ENCODE measurements around the gene FLOT1.
"Not testable (repeated sequence)": the region's sequence is repeated elsewhere in the genome, so short reads cannot be mapped to it uniquely, and the experiment has no call there.

The FLOT1 gene

DNA sequence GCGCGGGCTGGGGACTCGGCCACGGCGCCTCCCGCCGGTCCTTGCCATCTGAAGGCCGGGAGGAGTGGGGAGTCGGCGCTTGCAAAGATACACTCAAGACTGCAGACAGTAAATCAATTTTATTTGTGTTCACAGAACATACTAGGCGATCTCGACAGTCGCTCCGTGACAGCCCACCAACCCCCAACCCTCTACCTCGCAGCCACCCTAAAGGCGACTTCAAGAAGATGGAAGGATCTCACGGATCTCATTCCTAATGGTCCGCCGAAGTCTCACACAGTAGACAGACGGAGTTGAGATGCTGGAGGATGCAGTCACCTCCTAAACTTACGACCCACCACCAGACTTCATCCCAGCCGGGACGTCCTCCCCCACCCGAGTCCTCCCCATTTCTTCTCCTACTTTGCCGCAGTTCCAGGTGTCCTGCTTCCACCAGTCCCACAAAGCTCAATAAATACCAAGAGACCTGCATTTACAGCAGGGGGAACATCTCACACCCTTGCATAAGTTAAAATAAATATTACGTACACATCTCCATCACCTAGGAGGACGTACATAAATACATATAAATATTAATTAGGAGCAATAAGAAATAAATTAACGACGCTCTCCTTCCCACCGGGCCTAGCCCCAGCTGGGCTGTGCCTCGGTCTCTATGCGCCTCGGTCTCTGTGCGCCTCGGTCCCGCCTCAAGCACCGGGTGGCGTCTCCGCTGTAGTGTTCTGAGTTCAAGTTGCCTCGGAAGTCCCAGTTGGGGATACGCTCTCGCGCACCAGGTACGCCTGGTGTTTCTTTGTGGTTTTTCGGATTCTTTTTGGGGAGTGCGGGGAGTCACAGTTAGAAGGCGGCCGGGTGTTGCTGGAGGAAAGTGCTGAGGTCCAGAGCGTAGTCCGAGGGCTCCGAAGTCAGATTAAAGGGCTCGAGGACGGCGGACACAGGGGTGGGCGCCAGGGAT, 889 bp upstream of the FLOT1 start:
- DNase-seq: no peak

DNA sequence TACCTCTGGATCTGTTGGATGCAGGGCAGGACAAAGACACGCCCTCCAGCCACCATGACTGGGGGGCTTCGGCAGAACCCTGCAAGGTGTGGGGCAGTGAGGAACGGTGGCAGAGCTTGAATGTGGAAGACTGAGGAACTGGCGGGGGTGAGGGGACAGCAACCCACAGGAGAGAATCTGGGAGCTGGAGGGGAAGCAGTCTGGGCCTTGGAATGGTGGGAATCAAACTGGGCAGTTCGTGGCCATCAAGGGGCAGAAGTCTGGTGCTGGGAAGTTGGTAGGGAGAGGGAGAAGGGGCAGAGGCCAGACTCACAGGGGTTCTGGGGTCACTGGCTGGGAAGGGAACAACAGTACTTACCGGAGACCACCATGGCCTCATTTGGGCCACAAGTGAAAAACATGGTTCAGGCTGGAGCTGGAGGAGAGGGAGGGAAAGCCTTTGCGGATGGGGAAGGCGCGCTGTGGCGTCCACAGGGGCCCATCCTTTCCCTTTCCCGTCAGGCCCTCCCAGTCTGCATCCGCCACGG, 635 bp downstream of the FLOT1 start:
- no peak for DNase-seq

DNA sequence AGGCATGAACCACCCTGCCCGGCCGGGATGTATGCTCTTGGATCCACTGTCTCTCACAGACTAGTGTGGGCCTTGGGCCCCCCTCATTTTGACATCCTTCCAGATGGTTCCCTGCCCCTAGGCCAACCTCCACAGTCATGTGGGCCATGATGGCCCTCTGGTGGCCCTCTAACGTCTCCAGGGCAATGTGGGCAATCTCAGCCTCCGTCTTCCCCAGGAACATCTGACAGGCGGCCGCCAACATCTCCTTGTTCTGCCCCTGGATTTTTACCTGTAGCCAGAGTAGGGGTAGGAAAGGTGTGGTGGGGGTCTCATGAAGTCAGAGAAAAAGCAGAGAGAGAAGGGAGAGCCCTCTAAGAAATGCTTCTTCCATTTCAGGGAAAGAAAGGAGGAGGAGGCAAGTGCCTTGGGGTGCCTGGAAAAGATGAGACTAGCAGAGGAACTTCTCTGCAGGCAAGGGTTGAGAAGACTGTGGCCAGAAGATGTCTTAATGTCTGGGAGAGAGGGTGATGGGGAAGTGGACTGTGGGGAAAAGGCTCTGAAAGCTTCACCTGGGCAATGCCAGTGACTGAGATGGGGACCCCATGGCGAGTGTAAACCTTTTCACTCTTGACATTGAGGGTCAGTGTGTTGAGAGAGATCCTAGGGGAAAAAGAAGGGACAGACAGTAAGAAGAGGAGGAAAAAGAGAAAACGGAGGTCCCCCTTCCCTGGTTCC, 1.3 kb downstream of the FLOT1 start:
- no peak for DNase-seq

DNA sequence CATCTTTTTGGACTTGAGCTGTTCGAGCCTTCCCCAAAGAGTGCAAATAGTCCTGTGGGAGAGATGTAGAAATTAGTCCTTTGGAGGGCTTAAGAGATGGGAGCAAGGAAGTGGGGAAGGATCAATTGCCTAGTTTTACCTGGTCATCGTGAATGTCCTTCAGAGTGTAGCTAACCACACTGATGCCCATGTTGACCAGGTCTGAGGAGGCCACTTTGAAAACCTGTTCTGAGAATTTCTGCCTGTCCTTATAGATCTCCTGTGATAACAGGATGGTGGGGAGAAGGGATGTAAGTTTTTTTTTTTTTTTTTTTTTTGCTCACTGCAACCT, 2.0 kb downstream of the FLOT1 start:
- DNase-seq: no peak

DNA sequence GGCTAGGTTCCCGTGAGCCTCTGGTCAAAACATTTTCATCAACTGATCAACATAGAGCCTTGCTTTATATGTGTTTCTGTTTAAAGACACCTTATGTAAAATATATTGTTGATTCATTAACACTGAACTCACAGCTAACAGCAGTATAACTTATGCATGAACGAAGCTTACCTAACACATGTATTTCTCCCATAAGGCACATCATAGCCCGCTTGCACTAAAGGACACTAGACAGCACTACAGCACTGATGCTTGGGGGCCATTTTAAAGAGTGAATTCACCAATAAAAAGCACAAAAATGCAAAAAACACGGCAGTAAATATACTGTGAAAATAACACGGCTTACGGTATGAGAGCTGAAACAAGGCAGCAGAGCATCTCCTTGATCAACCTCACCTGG, 4.0 kb downstream of the FLOT1 start:
- no peak for DNase-seq

DNA sequence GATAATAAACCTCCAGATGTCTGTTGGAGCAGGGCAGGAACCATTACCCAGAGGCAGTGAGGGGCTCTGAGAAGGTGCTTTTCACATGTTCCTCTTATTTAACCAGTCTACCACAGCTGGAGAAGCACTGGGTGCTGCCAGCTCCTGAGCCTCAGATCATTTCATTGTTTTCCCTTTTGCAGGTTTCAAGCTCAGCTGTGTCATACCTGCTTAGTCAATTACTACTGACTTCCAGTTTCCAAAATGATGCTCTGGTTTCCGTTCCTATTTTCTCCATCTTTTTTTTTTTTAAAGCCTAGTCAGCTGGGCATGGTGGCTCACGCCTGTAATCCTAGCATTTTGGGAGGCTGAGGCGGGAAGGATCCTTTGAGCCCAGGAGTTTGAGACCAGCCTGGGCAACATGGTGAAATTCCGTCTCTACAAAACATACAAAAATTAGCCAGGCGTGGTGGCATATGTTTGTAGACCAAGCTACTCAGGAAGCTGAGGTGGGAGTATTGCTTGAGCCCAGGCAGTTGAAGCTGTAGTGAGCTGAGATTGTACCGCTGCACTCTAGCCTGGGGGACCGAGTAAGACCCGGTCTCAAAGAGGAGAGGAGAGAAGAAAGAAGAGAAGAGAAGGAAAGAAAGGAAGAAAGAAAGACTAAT, 6.7 kb downstream of the FLOT1 start:
- DNase-seq: no peak

DNA sequence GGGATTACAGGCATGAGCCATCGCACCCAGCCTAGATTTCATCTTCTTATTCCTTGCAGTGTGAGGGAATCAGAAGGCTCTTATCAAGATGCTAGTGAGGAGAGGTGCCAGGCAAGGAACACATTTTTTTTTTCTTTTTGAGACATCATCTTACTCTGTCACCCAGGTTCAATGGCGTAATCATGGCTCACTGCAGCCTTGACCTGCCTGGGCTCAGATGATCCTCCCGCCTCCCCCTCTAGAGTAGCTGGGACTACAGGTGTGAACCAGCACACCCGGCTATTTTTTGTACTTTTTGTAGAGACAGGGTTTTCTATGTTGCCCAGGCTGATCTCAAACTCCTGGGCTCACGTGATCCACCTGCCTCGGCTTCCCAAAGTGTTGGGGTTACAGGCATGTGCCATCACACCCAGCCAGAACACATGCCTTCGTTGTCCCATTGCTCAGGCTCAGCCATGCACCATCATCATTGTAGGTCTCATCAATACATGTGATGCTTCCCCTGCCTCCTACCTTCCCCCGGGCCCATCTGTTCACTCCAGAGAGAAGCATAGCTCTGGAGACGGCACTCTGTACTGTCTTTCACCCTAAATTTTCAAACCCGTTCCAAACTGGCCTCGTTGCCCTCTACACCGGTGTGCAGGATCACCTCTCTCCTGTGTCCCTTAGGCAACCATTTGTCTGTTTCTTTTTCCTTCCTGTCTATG, 10.1 kb downstream of the FLOT1 start:
- no peak for DNase-seq

DNA sequence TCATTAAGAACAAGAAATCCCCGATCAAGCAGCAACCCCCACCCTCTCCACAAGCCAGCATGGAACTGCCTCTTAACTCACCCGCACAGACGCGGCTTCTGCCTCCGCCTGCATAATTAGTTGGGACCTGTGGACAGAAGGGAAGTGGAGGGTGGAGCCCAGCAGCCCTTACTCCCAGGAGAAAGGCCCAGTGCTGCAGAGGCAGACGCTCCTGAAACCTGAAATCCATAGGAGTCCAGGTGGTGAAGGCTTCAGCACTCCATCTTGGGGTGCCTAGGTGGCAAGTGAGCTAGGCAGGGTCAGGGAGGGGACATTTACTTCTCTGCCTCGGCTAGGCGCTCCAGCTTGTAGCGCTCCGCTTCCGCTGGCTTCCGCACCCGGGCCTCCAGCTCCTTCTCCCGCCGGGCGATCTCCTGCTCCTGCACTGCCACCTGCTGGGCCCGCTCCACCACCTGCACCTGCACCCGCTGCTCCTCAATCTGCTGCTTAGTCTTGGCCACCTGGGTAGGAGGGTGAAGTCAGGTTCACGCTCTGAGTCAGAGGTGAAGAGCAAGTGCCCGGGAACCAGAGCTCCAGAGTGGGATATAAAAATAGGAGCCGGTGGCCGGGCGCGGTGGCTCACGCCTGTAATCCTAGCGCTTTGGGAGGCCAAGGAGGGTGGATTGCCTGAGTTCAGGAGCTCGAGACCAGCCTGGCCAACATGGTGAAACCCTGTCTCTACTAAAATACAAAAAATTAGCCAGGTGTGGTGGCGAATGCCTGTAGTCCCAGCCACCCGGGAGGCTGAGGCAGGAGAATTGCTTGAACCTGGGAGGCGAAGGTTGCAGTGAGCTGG, 11.7 kb downstream of the FLOT1 start:
- DNase-seq: peak; percentile 32

DNA sequence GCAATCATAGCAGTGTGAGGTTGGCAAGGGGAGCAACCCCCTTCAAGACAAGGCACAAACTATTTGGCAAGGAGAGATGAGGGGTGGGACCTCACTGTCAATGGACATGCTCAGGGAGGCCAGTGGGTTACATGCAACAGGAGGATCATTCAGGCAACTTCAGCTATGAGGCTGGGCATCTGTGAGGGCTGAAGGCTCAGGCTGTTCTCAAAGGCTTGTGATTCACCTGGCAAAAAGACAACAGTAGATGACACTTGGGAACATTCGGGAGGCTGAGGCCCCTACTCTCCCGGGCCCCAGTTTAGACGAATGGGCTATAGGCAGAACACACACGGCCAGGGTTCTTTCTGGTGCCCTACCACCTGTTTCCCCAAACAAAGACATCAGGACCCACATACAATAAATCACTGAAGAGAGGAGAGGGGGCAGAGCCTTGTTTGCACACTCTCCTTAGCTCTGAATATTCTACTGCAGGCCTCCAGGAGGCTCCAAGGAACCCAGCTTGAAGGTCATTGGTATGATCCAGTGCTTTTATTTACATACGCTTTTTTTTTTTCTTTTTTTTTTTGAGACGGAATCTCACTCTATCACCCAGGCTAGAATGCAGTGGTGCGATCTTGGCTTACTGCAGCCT, 14.4 kb downstream of the FLOT1 start:
- DNase-seq: no peak

DNA sequence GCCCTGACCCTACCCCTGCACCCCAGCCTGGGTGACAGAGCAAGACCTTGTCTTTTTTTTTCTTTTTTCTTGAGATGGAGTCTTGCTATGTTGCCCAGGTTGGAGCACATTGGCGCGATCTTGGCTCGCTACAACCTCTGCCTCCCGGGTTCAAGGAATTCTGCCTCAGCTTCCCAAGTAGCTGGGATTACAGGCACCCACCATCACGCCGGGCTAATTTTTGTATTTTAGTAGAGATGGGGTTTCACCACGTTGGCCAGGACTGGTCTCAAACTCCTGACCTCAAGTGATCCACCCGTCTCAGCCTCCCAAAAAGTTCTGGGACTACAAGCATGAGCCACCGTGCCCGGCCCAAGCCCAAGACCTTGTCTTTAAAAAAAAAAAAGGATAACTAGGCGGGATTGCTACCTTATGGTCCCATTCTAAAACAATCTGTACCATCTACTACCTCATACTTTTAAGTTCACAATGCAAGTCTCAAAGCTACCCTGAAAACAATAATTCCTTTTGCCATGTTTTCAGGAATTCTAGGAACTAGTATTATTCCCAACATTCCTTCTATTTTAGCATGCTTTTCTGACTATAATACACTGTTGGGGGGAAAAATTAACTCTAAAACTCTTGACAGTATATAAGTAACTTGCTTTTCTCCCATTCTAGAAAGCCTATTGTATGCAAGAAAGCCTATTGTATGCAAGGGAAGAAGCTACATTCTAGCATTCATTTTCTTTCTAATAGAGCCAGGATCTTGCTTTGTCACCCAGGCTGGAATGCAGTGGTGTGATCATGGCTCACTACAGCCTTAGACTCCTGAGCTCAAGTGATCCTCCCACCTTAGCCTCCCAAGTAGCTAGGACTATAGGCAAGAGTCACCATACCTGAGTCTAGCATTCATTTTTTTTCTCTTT, 15.7 kb downstream of the FLOT1 start:
- DNase-seq: no peak

DNA sequence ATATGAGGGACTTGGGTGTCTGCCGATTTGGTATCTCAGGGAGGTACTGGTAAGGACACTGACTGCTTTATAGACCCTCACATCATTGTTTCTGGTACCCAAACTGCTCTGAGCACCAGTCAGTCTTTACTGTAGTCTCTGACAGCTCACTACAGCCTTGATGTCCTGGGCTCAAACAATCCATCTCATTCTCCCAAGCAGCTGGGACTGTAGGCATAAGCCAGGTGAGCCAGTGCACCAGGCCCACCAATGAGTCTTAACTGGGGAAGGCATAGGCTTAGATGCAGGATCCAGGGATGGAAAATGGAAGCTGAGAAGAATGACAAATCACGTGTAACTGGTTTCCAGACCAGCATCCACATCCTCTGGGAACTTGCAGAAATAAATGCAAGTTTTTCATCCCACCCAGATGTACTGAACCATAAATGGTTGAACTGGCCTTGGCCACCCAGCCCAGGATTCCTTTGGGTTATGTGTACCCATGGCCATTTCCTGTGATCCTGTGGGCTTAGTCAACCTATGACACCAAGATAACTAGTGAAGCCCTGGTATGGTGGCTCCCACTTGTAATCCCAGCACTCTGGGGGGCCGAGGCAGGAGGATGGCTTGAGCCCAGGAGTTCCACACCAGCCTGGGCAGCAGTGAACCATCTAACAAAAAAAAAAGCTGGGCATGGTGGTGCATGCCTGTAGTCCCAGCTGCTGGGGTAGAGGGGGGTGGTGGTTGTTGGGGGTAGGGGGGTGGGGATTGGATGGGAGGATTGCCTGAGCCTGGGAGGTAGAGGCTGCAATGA, 16.6 kb downstream of the FLOT1 start:
- DNase-seq: no peak

DNA sequence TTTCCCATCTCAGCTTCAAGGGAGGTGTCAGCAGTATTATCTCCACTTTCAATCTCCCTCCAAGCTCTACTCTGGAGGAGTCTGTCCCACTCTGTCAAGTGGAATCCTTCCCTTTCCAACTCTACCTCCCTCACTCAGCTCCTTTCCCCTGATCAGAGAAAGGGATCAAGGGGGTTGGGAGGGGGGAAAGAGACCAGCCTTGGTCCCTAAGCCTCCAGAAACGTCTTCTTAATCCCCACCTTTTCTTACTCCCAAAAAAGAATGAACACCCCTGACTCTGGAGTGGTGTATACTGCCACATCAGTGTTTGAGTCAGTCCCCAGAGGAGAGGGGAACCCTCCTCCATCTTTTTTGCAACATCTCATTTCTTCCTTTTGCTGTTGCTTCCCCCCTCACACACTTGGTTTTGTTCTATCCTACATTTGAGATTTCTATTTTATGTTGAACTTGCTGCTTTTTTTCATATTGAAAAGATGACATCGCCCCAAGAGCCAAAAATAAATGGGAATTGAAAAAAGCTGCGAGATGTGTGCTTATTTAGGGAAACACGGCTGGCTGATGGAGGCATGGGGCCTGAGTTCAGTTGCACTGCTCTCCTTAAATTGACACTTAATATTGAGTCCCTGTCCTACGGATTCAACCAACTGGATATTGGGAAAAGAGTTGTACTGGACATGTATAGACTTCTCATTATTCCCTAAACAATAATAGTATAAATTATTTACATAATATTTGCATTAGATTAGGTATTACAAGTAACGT, 17.4 kb downstream of the FLOT1 start:
- DNase-seq: no peak

DNA sequence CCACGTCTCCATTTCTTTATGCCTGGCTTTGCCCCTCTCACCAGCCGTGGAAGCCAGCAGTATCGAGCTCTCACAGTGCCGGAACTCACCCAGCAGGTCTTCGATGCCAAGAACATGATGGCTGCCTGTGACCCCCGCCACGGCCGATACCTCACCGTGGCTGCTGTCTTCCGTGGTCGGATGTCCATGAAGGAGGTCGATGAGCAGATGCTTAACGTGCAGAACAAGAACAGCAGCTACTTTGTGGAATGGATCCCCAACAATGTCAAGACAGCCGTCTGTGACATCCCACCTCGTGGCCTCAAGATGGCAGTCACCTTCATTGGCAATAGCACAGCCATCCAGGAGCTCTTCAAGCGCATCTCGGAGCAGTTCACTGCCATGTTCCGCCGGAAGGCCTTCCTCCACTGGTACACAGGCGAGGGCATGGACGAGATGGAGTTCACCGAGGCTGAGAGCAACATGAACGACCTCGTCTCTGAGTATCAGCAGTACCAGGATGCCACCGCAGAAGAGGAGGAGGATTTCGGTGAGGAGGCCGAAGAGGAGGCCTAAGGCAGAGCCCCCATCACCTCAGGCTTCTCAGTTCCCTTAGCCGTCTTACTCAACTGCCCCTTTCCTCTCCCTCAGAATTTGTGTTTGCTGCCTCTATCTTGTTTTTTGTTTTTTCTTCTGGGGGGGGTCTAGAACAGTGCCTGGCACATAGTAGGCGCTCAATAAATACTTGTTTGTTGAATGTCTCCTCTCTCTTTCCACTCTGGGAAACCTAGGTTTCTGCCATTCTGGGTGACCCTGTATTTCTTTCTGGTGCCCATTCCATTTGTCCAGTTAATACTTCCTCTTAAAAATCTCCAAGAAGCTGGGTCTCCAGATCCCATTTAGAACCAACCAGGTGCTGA, 18.4 kb downstream of the FLOT1 start:
- DNase-seq: not testable (repeated sequence)

DNA sequence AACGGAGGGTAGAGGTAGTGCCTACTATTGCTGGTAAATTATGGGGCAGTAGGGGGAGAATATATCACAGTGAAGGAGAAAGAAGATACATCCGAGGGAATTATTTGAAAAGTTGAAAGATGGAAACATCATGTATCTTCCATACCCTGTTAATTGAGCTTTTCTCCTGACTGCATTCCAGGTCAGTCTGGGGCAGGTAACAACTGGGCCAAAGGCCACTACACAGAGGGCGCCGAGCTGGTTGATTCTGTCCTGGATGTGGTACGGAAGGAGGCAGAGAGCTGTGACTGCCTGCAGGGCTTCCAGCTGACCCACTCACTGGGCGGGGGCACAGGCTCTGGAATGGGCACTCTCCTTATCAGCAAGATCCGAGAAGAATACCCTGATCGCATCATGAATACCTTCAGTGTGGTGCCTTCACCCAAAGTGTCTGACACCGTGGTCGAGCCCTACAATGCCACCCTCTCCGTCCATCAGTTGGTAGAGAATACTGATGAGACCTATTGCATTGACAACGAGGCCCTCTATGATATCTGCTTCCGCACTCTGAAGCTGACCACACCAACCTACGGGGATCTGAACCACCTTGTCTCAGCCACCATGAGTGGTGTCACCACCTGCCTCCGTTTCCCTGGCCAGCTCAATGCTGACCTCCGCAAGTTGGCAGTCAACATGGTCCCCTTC, 19.2 kb downstream of the FLOT1 start:
- DNase-seq: not testable (repeated sequence)

DNA sequence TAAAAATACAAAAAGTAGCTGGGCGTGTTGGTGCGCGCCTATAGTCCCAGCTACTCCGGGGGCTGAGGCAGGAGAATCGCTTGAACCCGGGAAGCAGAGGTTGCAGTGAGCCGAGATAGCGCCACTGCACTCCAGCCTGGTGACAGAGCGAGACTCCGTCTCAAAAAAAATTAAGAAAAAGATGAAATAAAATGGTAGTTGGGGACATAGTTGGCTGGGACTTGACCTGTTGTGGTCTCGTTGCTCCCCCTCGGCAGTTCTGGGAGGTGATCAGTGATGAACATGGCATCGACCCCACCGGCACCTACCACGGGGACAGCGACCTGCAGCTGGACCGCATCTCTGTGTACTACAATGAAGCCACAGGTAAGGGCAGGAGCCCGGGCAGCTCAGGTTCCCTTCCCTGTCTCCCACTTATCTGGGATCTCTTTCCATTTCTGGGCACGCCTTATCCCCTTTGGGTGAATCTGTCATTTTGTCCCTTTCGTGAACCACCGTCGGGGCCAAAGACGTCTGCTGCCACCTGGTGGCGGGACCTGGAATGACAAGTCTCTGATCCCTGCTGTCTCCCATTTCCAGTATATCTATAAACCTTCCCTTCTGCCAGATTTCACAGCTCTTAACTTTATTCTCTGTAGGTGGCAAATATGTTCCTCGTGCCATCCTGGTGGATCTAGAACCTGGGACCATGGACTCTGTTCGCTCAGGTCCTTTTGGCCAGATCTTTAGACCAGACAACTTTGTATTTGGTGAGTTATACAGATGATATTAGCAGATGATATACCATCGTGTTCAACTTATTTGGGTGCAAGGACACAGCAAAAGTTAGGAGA, 20.0 kb downstream of the FLOT1 start:
- DNase-seq: peak; percentile 76

DNA sequence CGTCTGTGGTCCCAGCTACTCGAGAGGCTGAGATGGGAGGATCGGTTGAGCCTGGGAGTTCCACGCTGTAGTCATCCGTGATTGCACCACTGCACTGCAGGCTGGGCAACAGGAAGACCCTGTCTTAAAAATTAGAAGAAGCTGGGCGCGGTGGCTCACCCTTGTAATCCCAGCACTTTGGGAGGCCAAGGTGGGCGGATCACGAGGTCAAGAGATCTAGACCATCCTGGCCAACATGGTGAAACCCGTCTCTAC, 20.5 kb downstream of the FLOT1 start:
- DNase-seq: not testable (repeated sequence)

All from NCI-H748 treated with DMSO at 0.1 percent for 48 hours (cell line).